Fibroblast of the aortic adventitia (primary cell): Measurements from ENCODE around the gene NOBOX. TPM values are rescaled to one million over a fixed set of nuclear protein-coding genes. Genes with fewer than 3 reads are reported as not detected.
"Not testable (repeated sequence)": the region's sequence is repeated elsewhere in the genome, so short reads cannot be mapped to it uniquely, and the experiment has no call there.

Source experiments
- DNase-seq: peaks from one replicate; pipeline ENCODE4 v3.0.0-alpha.2; 2010; ENCODE audit warnings: low read depth
- H3K4me3 ChIP-seq: 2 replicates; pipeline ENCODE4 v1.5.1; 2011; ENCODE audit warnings: low read depth, mild to moderate bottlenecking, control low read depth, low read length, moderate library complexity
- CTCF ChIP-seq: IDR thresholded peaks from 2 replicates; pipeline ENCODE4 v1.5.1; 2011; ENCODE audit warnings: mild to moderate bottlenecking, low read length, control low read depth, inconsistent platforms; ENCODE audit not compliant: insufficient read depth
- total RNA-seq: library from RNA; depleted of rRNA; stranded (reverse); fragments of >200 nt; gene quantifications from 2 replicates; pipeline ENCODE4 v1.2.3, GENCODE V29; 2012; ENCODE audit warnings: low replicate concordance

NOBOX gene
- total RNA-seq, 1 donor: not detected

- H3K4me3 ChIP-seq: no peak overlapping the region
- TF ChIP-seq CTCF: no peak
- DNase-seq: no peak
These were observed 33.0 kb upstream of the NOBOX start for GRCh38 chr7:144436500-144436899.

- H3K4me3 ChIP-seq: no peak overlapping the region
- TF ChIP-seq CTCF: no peak
- DNase-seq: no peak
These were observed 24.9 kb upstream of the NOBOX start for GRCh38 chr7:144428431-144428830.

- not testable (repeated sequence) for H3K4me3 ChIP-seq, DNase-seq
These were observed 24.0 kb upstream of the NOBOX start for GRCh38 chr7:144427539-144427938.

GRCh38 chr7:144418931-144419330 lies 15.4 kb upstream of the NOBOX start:
- not testable (repeated sequence) for DNase-seq, H3K4me3 ChIP-seq

GRCh38 chr7:144416341-144416740 lies 12.8 kb upstream of the NOBOX start:
- no peak for DNase-seq
- TF ChIP-seq CTCF: no peak
- H3K4me3 ChIP-seq: no peak overlapping the region

GRCh38 chr7:144415858-144416257 lies 12.4 kb upstream of the NOBOX start:
- TF ChIP-seq CTCF: no peak
- H3K4me3 ChIP-seq: no peak overlapping the region
- no peak for DNase-seq

GRCh38 chr7:144414815-144415214 lies 11.3 kb upstream of the NOBOX start:
- no peak for DNase-seq
- no peak overlapping the region for H3K4me3 ChIP-seq
- no peak for TF ChIP-seq CTCF

GRCh38 chr7:144410441-144410840 lies 6.9 kb upstream of the NOBOX start:
- TF ChIP-seq CTCF: no peak
- no peak for DNase-seq
- H3K4me3 ChIP-seq: no peak overlapping the region
